ENCODE data around the gene DENND2C. TPM values are rescaled to one million over a fixed set of nuclear protein-coding genes. Genes with fewer than 3 reads are reported as not detected.

The DENND2C gene
- total RNA-seq, 4 donors from 2014 or later = 0.80 to 2.5 (median 1.4) TPM

GRCh38 chr1:114641377-114641776 lies 28.5 kb downstream of the DENND2C start:
- no peaks in the 10 kb centered on the region for H3K9me3 ChIP-seq
- DNase-seq = no peak
- in situ Hi-C loops (cut with MboI; ENCODE audit: low pct_ligation_motif_present in 1 of 4, low pct_unique_long_range_greater_than_20kb in 1 of 4, low sequenced_read_pairs in 3 of 4) = no loop called here
- no peak overlapping the region for H3K27ac ChIP-seq
- intact Hi-C loops (cut with DNase I; ENCODE audit: low total_unique reads) = no loop called here
- no peaks in the 10 kb centered on the region for H3K27me3 ChIP-seq
- no peaks in the 10 kb centered on the region for H3K4me1 ChIP-seq
- no peaks in the 10 kb centered on the region for H3K36me3 ChIP-seq
- no peak overlapping the region for H3K4me3 ChIP-seq
- TF ChIP-seq POLR2AphosphoS5 (IDR thresholded peaks at IDR 0.05) (no peak), CTCF (IDR thresholded peaks at IDR 0.05) (no peak)
- WGBS, 2 donors (ENCODE audit: low coverage in 1 of 2) = 78 to 88% methylated on average over 2 of the region's 2 CpGs

GRCh38 chr1:114638910-114639309 lies 30.9 kb downstream of the DENND2C start:
- no peaks in the 10 kb centered on the region for H3K4me1 ChIP-seq
- H3K9me3 ChIP-seq = no peaks in the 10 kb centered on the region
- no peaks in the 10 kb centered on the region for H3K36me3 ChIP-seq
- intact Hi-C loops (cut with DNase I; ENCODE audit: low total_unique reads) = no loop called here
- no peak overlapping the region for H3K27ac ChIP-seq
- 0 to 67% methylated on average over 1 to 3 of the region's 3 CpGs for WGBS, 2 donors (ENCODE audit: low coverage in 1 of 2)
- no peak overlapping the region for H3K4me3 ChIP-seq
- H3K27me3 ChIP-seq = no peaks in the 10 kb centered on the region
- in situ Hi-C loops (cut with MboI; ENCODE audit: low pct_ligation_motif_present in 1 of 4, low pct_unique_long_range_greater_than_20kb in 1 of 4, low sequenced_read_pairs in 3 of 4) = no loop called here
- no peak for TF ChIP-seq CTCF (IDR thresholded peaks at IDR 0.05)
- no peak for TF ChIP-seq POLR2A (IDR thresholded peaks at IDR 0.05)
- no peak for TF ChIP-seq POLR2AphosphoS5 (IDR thresholded peaks at IDR 0.05)
- TF ChIP-seq EP300 (IDR thresholded peaks at IDR 0.05; ENCODE audit: low read depth) = no peak
- DNase-seq = no peak

- Histone ChIP-seq H3K4me1 (no peaks in the 10 kb centered on the region), H3K36me3 (no peaks in the 10 kb centered on the region), H3K27me3 (no peaks in the 10 kb centered on the region), H3K4me3 (no peak overlapping the region), H3K9me3 (peaks cover 0 to 5% of the 10 kb centered on the region in 2 donors), H3K27ac (no peak overlapping the region)
- intact Hi-C loops (cut with DNase I; ENCODE audit: low total_unique reads) = no loop called here
- TF ChIP-seq CTCF (IDR thresholded peaks at IDR 0.05) = no peak
- TF ChIP-seq POLR2AphosphoS5 (IDR thresholded peaks at IDR 0.05) = no peak
- TF ChIP-seq EP300 (IDR thresholded peaks at IDR 0.05; ENCODE audit: low read depth) = no peak
- TF ChIP-seq POLR2A (IDR thresholded peaks at IDR 0.05) = no peak
- no peak for DNase-seq
- in situ Hi-C loops (cut with MboI; ENCODE audit: low pct_ligation_motif_present in 1 of 4, low pct_unique_long_range_greater_than_20kb in 1 of 4, low sequenced_read_pairs in 3 of 4) = no loop called here
These were observed 37.4 kb downstream of the DENND2C start for GRCh38 chr1:114632427-114632826.

GRCh38 chr1:114627107-114627506 lies 42.7 kb downstream of the DENND2C start:
- Histone ChIP-seq H3K27ac (no peak overlapping the region), H3K4me1 (no peaks in the 10 kb centered on the region), H3K27me3 (no peaks in the 10 kb centered on the region), H3K9me3 (peaks cover 0 to 3% of the 10 kb centered on the region in 2 donors), H3K36me3 (no peaks in the 10 kb centered on the region), H3K4me3 (no peak overlapping the region)
- in situ Hi-C loops (cut with MboI; ENCODE audit: low pct_ligation_motif_present in 1 of 4, low pct_unique_long_range_greater_than_20kb in 1 of 4, low sequenced_read_pairs in 3 of 4) = no loop called here
- no peak for DNase-seq
- TF ChIP-seq POLR2AphosphoS5 (IDR thresholded peaks at IDR 0.05) = no peak
- intact Hi-C loops (cut with DNase I; ENCODE audit: low total_unique reads) = no loop called here
- WGBS, 2 donors (ENCODE audit: low coverage in 1 of 2) = 25 to 29% methylated on average over 2 of the region's 2 CpGs

GRCh38 chr1:114623364-114623763 lies 46.5 kb downstream of the DENND2C start:
- no peaks in the 10 kb centered on the region for H3K4me1 ChIP-seq
- H3K27ac ChIP-seq = no peak overlapping the region
- no peaks in the 10 kb centered on the region for H3K9me3 ChIP-seq
- no peaks in the 10 kb centered on the region for H3K36me3 ChIP-seq
- H3K4me3 ChIP-seq = no peak overlapping the region
- no peaks in the 10 kb centered on the region for H3K27me3 ChIP-seq
- TF ChIP-seq POLR2A (IDR thresholded peaks at IDR 0.05) (no peak), POLR2AphosphoS5 (IDR thresholded peaks at IDR 0.05) (no peak), CTCF (IDR thresholded peaks at IDR 0.05) (no peak), EP300 (IDR thresholded peaks at IDR 0.05; ENCODE audit: low read depth) (no peak)
- no peak for DNase-seq
- 94% methylated on average over 5 of the region's 5 CpGs for WGBS, 2 donors (ENCODE audit: low coverage in 1 of 2)
- intact Hi-C loops (cut with DNase I; ENCODE audit: low total_unique reads) = no loop called here
- in situ Hi-C loops (cut with MboI; ENCODE audit: low pct_ligation_motif_present in 1 of 4, low pct_unique_long_range_greater_than_20kb in 1 of 4, low sequenced_read_pairs in 3 of 4) = no loop called here
